NK-92 treated with Interleukin-12 subunit alpha and Interleukin-12 subunit beta, amount 100 ng/mL, for 24 hours (cell line): Measurements from ENCODE around the gene RASGRP2.

Source experiments
- DNase-seq: peaks from one replicate; lab custom pipeline; 2025; lab: John Stamatoyannopoulos, UW

The RASGRP2 gene

DNA sequence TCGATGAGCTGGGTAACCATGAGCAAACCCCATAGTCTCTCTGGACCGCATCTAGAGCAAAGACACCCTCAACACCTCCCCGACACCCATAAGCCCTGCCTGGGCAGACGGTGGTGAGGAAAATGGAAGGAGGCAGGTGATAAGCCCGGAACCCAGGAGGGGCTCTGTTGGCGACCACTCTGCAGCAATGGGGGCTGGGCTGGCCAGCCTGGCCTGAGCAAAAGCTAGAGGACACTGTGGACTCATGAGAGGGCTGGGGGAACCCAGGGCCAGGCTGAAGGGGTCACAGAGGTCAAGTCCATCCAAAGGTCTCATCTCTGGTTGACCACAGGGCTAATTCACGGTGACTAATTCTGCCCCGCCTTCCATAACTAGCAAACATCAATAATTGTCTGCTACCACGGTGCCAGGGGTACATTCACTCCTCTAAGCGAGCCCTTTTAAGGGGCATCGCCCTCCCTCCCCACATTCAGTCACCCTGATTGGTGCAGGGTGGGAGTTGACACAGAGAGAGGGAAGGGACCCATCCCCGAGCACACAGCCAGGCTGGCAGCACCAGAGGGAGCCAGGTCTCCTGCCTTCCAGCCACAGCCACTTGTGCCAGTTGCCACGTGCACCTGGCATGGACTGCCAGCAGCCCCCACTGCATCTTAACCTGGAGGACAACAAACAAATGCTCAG is 11.9 kb upstream of the RASGRP2 start:
- DNase-seq = no peak

DNA sequence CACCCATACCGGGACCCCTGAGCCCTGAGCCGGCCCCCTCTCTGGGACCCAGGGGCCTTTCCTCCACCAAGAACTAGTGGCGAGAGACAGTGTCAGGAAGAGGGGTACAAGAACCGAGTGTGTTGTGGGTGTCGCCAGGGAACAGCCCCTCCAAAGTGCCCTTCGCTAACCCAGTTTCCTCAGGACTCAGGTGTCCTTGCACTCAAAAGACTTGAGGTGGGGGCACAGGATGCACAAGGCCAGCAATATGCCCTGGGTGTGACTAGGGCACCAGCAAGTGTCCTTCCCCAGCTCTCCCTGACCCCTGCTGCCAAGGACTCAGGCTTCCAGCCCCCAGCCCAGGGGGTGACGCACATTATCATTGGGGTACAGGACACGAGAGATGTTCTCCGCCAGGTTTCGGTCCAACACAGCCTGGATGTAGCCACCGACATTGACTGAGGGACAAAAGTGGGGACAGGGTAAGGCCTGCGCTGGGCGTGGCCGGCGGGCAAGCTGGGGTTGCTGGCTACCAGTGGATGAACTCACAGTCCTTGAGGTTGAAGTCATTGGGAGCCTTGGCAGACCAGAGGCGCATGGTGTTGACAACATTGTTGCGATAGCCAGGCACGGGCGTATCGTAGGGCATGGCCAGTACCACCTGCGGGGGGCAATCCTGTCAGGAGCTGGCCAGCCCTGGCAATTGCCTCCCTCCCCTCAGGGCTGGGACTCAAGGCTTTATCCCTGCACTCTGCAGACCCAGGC is 11.1 kb upstream of the RASGRP2 start:
- DNase-seq = no peak

DNA sequence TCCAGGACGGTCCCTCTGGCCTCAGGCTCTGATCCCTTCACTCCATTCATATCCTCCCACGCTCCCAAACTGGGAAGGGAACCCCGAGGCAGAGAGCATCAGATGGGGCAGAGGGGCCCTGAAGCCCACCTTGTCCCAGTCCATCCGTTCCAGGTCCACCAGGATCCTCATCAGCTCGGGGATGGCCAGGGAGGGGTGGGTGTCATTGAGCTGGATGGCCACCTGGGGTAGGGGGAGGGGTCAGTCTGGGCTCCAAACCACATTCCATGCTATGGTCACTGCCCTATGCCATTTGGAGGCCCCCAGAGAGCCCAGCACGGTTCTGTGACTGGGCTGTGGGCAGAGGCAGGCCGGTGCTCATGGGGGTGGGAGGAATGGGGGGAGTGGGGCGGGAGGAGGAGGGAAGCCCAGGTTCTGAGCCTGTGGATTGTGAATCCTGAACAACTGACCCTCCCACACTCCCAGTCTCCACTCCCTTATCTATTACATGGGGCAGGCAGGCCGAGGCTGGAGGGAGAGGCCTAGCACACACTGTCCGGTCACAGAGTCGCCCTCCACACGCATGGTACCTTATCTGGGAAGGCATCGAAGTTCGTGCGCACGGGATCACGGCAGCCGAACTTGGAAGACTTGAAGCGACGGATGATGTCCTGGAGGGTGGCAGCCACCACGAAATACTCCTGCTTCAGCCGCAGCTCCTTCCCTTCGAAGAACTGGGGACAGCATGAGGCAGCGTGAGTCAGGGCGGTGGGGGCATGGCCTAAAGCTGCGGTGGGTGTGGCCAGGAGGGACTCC is 10.4 kb upstream of the RASGRP2 start:
- DNase-seq = no peak

DNA sequence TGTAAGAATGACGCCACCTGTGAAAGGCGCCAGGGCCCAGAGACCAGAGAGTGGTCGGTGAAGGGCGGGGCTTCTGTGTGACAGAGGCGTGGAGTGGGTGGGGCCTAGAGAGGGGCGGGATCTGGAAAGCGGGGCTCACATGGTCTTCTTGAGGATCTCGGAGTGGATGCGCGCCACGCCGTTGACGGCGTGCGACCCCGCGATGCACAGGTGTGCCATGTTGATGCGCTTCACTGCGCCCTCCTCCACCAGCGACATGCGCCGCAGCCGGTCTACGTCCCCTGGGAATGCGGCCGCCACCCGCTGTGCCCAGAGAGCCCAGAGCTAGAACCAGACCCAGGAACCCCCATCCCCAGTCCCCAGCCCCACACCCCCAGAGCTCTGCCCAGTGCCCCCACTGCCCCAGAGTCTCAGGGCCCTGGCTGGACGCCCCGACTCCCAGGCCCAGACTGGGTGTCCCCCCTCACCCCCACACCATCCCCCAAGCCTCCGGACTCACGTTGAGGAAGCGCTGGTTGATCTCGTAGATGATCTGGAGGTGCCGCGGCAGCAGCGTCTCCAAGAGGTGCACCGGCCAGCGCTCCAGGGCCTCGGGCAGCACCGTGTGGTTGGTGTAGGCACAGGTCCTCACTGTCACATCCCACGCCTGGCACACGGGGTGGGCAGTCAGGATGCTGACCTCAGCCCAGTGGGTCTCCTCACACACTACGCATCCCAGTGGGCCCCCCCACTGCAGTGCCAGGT is 9.6 kb upstream of the RASGRP2 start:
- DNase-seq = no peak

DNA sequence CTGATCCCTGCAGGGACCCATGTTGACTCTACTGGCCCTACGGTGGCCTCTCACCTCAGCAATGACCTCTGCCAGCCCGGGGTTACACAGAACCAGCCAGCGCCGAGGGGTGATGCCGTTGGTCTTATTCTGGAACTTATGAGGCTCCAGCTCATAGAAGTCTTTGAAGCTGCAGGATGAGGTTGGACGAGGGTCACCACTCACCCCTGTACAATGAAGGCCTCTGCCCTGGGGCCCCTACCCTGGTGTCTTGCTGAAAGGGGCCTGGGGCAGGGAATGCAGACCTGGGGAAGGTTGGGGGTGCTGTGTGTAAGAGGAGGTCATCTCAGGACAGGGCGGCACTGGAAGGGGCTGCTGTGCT is 9.1 kb upstream of the RASGRP2 start:
- DNase-seq = no peak

DNA sequence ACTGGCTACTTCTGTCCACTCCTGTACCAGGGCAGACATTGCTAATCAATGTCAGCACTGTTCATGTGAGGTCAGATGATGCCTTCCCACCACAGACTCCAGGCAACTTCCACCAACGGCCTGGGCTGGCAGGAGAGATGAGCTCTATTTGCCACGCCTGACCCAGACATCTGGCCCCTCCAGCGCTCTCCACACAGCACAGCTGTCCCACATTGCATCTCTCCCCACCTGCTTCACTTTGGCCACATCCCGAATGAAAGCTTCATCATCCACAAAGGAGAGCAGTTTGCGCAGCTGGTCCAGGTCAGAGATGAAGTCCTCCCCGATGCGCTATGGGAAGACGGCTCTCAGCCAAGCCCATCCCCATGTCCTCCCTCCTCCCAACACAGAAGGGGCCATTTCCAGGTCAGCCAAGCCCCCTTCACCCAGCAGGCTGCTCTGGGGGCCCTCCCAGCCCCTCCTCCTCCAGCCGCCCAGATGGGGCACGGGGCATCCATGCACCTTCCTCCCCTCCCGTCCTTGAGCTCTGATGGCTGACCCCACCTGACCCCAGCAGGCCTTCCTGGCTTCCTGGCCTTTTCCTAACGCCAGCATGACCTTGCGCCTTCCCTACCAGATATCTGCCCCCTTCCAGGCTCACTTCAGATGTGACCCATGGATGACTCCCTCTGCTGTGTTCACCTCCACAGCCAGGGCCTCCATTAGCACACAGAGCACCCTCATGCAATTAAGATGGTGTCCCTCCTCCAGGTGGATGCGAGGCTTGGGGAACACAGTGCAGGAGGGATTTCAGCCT is 8.4 kb upstream of the RASGRP2 start:
- no peak for DNase-seq

DNA sequence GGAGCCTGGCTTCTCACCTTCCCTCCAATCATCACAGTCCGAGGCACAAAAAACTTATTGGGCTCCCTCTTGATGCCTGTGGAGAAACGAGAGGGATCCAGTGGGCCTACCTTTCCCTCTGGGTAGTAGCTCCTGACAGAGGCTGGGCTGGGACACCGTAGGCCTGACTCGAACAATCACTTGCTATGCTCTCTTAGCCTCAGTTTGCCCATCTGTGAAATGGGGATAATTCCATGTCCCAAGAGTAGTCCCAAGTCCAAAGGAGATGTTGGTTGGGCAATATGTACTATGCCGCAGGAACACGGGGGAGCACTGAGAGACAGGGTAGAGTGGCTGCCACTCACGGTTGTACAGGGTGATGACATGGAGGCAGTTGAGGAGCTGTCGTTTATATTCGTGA is 7.6 kb upstream of the RASGRP2 start:
- no peak for DNase-seq

DNA sequence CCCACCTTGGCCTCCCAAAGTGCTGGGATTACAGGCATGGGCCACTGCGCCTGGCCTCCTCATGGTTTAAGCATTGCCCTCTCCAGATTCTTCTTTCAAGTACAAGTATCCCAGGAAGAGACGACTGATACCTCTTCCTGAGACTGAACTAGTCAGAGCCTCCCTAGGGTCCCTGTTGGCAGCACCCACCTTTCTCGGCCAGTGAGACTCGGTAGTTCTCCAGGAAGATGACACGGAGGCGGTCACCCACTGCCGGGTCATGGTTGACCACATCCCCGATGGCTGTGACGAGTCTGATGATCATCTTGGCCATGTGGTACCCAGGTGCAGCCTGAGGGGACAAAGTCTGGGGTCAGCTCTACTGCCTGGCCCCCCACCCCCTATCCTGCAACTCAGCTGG is 7.2 kb upstream of the RASGRP2 start:
- DNase-seq = no peak

DNA sequence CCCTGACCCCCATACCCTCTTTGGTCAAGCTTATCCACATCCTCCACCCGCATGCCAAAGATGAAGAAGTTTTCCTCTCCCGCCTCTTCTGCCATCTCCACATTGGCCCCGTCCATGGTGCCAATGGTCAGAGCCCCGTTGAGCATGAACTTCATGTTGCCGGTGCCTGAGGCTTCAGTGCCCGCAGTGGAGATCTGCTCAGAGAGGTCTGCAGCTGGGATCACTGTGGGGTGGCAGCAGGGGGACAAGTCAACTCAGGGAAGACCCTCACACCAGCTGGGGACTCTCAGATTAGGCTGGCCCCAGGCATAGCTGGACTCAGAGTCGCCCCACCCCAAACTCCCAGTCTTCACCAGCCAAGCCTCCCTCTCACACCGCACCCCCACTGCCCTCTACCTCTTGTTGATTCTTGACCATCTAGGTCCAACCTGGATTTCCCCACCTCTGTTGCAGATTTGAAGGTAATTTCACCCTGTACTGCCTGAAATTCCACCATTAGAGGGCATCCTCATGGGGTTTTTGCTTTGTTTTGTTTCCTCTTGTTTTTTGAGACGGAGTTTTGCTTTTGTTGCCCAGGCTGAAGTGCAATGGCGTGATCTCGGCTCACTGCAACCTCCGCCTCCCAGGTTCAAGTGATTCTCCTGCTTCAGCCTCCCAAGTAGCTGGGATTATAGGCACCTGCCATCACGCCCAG is 6.6 kb upstream of the RASGRP2 start:
- no peak for DNase-seq

DNA sequence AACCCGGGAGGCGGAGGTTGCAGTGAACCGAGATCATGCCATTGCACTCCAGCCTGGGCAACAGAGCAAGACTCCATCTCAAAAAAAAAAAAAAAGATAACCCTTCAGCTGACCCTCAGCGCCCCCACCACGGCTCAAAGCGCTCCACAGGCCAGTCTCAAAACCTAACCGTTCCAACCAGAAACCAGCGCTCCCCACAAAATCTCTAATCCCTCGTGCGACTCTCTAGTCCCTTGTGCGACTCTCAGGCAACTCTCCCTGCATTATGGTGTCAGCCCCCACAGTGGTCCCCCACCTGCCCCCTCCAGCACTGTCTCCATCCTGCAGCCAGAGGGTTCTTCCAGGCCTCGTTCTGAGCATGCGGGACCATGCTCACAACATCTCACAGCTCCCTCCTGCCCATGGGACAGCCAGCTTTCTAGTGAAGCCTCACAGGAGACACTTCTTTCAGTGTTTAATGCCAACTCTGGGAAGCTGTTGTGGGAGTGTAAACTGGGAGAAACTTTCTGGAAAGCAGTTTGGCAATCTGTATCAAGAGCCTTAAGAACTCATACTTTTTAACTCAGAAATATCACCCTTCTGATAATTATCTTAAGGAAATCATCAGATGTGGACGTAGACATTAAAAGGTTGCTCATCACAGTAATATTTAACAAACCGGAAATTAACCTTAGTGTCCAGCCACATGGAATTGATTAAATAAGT is 4.2 kb upstream of the RASGRP2 start:
- DNase-seq = no peak

DNA sequence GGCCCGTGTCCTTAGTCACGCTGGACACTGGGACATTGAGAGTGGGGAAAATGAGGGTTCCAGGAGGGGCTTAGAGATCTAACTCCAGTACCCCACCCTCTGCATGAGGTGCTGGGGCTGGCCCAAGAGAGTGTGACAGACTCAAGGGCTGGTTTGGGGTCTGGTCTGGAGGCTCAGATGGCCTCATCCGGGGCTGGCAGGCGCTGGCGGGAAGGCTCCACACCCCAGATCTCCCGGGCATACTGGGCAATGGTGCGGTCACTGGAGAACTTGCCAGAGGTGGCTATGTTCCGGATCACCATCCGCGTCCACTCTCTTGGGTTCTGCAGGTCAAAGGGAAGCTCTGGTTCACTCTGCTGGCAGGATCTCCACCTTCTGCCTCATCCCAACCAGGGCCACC is 2.5 kb upstream of the RASGRP2 start:
- DNase-seq = no peak

DNA sequence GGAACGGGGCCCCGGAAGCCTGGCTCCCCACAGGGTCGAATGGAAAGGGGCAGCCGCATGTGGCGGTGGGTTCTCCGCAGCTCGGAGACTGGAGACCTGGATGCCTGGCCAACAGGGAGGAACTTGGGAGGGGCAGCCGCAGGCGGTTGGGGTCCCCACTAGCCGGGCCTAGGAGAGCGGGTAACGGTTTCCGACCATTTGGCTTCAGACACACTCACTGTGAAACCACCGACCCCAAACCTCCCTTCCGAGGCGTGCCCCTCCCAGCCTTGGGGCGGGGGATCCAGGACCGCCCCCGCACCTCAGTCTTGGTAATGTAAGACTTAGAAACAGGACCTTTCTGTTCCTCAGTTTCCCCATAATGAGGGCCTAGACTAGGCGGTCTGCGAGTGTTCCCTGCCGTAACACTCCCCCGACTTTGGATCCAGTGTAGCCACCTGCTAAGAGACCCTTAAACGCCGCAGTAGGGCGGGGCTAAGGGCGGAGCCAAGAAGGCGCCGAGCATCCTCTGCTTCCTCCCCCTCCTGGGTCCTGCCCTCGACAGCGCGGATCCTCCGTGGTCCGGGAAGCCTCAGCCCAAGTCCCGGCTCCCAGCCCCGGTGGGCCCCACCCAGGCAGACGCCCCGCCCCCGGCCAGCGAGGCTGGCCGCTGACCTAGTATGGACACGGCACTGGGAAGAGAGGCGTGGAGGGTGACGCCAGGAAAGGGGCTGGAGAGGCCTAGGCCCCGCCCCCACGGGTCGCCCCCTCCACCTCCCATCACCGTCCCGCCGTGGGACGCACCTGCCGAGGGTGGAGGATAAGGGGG is 1.8 kb upstream of the RASGRP2 start:
- peak; percentile 73 for DNase-seq

DNA sequence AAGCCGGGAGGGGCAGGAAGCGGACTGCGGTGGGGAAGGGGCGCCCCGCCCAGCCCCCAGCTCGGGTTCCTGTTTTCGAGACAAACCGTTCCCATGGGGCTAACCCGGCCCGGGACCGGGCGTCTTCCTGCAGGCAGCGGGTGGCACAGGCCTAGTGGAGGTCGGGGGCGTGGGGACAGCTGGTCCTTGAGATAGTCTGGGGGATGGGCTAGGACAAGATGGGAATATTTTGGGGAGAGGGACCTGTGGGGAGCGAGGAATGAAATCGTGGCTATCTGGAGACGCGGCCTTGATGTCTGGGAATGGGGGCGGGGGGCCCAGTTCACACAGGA is 1.2 kb upstream of the RASGRP2 start:
- DNase-seq = peak; percentile 65

DNA sequence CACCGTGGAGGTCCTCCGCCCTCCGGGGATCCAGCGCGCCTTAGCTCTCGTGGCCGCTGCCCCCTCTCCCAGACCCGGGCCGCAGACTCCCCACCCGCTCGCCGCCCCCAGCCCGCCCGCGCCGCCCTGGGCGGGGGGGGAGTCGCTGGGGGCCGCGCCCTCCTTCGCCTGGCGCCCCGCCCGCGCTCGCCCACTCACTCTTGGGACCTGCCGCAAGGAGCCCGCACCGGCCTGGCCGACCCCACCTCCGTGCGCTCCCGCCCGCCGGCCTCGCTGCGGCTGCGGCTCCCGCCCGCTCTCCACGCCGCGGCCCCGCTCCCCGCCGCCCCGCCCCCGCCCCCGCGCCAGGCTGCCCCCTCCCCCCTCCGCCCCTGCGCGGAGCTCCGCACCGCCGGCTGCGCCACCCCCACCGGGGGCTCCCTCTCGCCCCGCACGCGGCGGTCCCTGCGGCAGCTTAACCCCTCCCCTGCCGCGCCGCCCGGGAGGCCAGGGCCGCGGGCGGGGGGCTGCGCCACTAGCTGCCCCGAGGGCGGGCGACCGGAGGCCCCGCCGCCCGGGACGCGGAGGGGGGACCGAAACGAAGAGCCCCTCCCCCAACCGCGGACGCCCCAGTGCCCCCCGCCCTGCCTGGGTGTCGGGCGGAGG is 724 bp upstream of the RASGRP2 start:
- DNase-seq = no peak

DNA sequence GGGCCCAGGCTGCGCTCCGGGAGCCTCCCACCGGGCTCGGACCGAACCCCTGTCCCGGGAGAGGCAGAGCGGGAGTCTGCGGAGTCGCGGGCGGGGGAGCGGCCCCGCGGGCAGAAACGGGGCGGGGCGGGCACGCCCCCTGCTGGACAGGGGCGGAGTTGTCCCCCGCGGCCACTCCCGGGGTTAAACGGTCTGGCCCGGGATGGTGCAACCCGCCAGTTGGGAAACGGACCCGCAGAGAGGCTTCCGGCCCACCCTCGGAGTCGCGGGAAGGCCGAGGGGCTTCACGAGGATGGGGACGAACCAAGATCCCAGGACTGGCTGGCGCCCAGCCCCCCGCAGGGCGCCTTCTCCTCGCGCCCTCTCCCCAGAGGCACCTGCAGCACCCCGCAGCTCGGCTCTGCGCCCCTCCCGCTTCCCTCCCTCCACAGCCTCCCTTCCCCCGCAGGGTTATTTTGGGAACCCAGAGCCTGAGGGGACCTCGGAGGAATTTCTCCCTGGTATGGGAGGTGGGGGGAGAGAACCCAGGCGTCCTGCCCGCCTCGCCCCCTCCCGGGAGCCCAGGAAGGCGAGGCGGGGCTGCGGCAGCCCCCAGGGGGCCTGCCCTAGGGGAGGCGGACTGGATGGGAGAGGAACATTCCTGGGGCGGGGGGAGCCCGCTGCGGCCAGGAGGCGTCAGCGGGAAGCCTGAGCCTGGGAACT is 902 bp downstream of the RASGRP2 start:
- no peak for DNase-seq

DNA sequence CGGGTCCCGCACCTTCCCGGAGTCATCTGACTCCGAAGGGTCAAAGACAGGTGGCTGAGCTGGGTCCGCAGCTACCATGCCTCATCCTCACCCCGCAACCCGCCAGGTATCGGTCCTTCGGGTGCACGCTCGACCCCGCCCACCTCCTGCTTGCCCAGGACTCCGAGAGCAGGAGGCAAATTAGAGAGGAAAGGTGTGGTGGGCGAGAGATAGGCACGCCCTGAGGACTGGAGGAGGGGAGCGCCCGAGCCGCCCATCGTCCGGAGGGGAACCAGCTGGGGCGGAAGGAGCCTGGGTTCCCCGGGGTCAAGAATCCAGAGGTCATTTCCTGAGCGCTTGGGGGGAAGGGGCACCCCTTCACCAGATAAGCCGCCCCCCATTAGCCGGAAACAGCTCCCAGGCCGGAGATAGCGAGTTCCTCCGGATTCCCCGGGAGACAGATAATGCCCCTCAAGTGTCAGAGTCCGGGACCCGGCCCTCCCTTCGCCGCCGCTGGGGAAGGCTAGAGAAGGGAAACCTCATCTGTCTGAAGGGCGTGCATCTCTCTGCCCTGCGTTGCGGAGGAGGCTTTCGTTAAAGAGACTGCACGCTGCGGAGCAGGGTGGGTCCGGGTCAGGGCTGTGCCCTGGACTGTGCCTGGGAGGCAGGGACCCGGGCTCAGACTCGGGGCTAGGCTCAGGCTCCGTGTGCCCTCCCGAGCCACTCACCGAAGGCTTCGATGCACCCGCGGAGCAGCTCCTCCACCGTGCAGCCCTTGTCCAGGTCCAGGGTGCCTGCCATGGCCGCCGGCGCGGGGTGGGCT is 1.7 kb downstream of the RASGRP2 start:
- no peak for DNase-seq

DNA sequence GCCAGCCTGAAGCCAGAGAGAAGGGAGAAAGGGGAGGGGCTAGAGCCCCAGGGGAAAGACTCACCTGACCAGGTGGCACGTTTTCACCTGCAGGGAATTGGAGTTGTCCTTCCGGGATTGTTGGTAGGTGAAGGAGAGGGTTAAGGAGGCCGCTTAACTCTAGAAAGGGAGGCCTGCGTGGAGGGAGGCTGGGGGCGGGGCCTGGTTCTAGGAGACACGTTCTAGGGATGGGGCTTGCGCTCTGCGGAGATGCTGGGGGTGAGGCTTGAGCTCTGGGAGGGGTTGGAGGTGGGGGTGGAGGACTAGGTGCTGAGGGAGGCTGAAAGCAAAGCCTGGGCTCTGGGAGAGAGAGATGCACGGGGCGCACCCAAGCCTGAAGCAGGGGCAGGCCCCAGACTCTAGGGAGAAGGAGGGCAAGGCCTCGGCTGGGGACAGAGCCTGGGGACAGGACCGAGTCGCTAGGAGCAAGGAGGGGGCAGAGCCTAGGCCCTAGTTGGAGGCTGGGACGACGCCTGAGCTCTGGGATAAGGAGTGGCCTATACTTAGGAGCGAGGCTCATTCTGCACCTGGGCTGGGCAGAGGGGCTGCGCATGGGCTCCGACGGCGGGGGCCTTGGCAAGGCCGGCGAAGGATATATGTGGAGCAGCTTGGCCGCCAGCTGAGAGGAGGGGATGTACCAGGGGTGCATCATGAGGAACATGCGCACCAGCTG is 2.4 kb downstream of the RASGRP2 start:
- no peak for DNase-seq
